Sigmoid colon (tissue), 4 donors: ENCODE results near the gene SLC15A3.

Experiments used
- CTCF ChIP-seq, 4 experiments: fragments of 450-650 bp in 3 of 4; fragments of 200-600 bp in 1 of 4; IDR thresholded peaks; one replicate each; pipeline ENCODE4 v1.5.1; 2016 to 2019; ENCODE audit warnings: antibody characterized with exemption in 4 of 4, mild to moderate bottlenecking in 3 of 4, moderate library complexity in 2 of 4
- EP300 ChIP-seq, 4 donors: sonication (generic); formaldehyde crosslinking; IDR thresholded peaks; one replicate each; pipeline ENCODE4 v1.6.1; 2017; ENCODE audit warnings: antibody characterized with exemption in 4 of 4
- POLR2A ChIP-seq, 2 donors: fragments of 450-650 bp; IDR thresholded peaks; one replicate each; pipeline ENCODE4 v1.6.1; 2016; ENCODE audit warnings: antibody characterized with exemption in 2 of 2, mild to moderate bottlenecking in 2 of 2, moderate library complexity in 2 of 2
- POLR2AphosphoS5 ChIP-seq, 4 donors: sonication (generic); formaldehyde crosslinking; IDR thresholded peaks; one replicate each; pipeline ENCODE4 v1.6.1; 2017; ENCODE audit warnings: antibody characterized with exemption in 4 of 4

GRCh38 chr11:60934790-60935605 is 17.0 kb downstream of the SLC15A3 start:
- TF ChIP-seq CTCF (IDR thresholded peaks at IDR 0.05), result no peak
- TF ChIP-seq POLR2AphosphoS5 (IDR thresholded peaks at IDR 0.05), result peak in 1 of 4 donors; percentile 18
- TF ChIP-seq EP300 (IDR thresholded peaks at IDR 0.05), result no peak
- TF ChIP-seq POLR2A (IDR thresholded peaks at IDR 0.05), result no peak
